Breast epithelium (tissue), 4 donors: ENCODE data around the gene NUDT13. TPM values are rescaled to one million over a fixed set of nuclear protein-coding genes. Genes with fewer than 3 reads are reported as not detected.

Source experiments
- DNase-seq, 2 donors: peaks; one replicate each; pipeline ENCODE4 v3.0.0-alpha.2; 2019; ENCODE audit warnings: low spot score in 2 of 2
- H3K27ac ChIP-seq, 2 donors: fragments of 200-600 bp; sonication (generic) in 1 of 2; one replicate each; pipeline ENCODE4 v1.5.1; 2016 to 2019; ENCODE audit warnings: mild to moderate bottlenecking in 1 of 2
- H3K27me3 ChIP-seq, 2 donors: fragments of 200-600 bp; sonication (generic) in 1 of 2; one replicate each; pipeline versions ENCODE4 v1.5.1 to v1.6.0; 2017 to 2019; ENCODE audit warnings: control low read depth in 1 of 2, mild to moderate bottlenecking in 1 of 2
- H3K36me3 ChIP-seq: fragments of 200-600 bp; one replicate; pipeline ENCODE4 v1.5.1; 2019
- H3K4me1 ChIP-seq, 2 donors: fragments of 200-600 bp; sonication (generic); one replicate each; pipeline ENCODE4 v1.5.1; 2016 to 2019; ENCODE audit warnings: control low read depth in 1 of 2
- H3K4me3 ChIP-seq, 3 donors: fragments of 200-600 bp; sonication (generic); 1 replicate in 2 of 3; 2 replicates in 1 of 3; pipeline ENCODE4 v1.5.1; 2016 to 2019; ENCODE audit warnings: mild to moderate bottlenecking in 3 of 3, moderate library complexity in 2 of 3
- H3K9me3 ChIP-seq, 2 donors: fragments of 200-600 bp; sonication (generic) in 1 of 2; one replicate each; pipeline ENCODE4 v1.5.1; 2016 to 2019; ENCODE audit warnings: control low read depth in 1 of 2
- POLR2A ChIP-seq: fragments of 450-650 bp; IDR thresholded peaks from one replicate; pipeline ENCODE4 v1.6.1; 2016; ENCODE audit warnings: antibody characterized with exemption, mild to moderate bottlenecking, moderate library complexity
- POLR2AphosphoS5 ChIP-seq, 3 donors: sonication (generic); formaldehyde crosslinking; IDR thresholded peaks; one replicate each; pipeline ENCODE4 v1.6.1; 2017; ENCODE audit warnings: antibody characterized with exemption in 3 of 3
- intact Hi-C: fragments of 100-400 bp; cut with DNase I; formaldehyde crosslinking; loops from one replicate; pipeline ENCODE4 v1.15.1; 2023; ENCODE audit warnings: low total_unique reads
- total RNA-seq, 3 donors: library from RNA; depleted of rRNA; stranded (reverse); fragments of >200 nt; gene quantifications; one replicate each; pipeline ENCODE4 v1.1.0, GENCODE V29; 2016
- TF ChIP-seq, protein P1 (sequence below), 3 donors: fragments of 450-650 bp; IDR thresholded peaks; one replicate each; pipeline ENCODE4 v1.5.1; 2016 to 2017; ENCODE audit warnings: antibody characterized with exemption in 3 of 3, mild to moderate bottlenecking in 3 of 3, moderate library complexity in 3 of 3

Gene NUDT13
- total RNA-seq, 3 donors from 2014 or later: 1.9 to 4.2 (median 2.6) TPM

DNA sequence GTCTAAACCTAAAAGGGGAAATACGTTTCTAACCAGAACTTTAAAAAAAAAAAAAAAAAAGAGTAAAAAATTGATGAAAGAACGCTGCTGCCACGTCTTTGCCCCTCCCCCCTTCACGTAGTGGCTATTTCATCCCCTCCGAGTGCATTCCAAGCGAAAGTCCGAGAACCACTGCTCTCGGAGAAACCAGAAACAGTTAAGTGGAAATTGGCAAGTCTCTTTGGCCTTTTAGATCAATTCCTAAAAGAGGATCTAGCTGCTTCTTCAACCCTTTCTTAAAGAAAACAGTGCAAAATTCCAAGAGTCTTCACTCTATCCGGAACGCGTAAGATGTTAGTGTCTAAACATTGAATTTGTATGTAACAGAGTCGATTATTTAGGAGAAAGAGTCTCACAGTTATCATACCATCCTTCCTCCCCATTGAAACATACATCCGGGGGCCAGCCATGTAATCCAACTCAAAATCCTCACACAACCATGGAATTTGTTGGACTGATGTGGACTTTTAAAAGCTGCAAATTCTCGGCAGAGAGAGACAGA lies 14.7 kb upstream of the NUDT13 start:
- H3K9me3 ChIP-seq: no peaks in the 10 kb centered on the region
- intact Hi-C loops: no loop called here
- peak overlapping the region; percentile 66 to 83 (median 76) for H3K4me3 ChIP-seq
- peak overlapping the region; percentile 95 to 96 for H3K27ac ChIP-seq
- H3K4me1 ChIP-seq: peaks cover 0 to 9% of the 10 kb centered on the region in 2 donors
- H3K27me3 ChIP-seq: no peaks in the 10 kb centered on the region
- no peak for DNase-seq
- no peak for TF ChIP-seq POLR2AphosphoS5 (IDR thresholded peaks at IDR 0.05)
- TF ChIP-seq, protein P1, sequence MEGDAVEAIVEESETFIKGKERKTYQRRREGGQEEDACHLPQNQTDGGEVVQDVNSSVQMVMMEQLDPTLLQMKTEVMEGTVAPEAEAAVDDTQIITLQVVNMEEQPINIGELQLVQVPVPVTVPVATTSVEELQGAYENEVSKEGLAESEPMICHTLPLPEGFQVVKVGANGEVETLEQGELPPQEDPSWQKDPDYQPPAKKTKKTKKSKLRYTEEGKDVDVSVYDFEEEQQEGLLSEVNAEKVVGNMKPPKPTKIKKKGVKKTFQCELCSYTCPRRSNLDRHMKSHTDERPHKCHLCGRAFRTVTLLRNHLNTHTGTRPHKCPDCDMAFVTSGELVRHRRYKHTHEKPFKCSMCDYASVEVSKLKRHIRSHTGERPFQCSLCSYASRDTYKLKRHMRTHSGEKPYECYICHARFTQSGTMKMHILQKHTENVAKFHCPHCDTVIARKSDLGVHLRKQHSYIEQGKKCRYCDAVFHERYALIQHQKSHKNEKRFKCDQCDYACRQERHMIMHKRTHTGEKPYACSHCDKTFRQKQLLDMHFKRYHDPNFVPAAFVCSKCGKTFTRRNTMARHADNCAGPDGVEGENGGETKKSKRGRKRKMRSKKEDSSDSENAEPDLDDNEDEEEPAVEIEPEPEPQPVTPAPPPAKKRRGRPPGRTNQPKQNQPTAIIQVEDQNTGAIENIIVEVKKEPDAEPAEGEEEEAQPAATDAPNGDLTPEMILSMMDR (IDR thresholded peaks at IDR 0.05): no peak
- no peak for TF ChIP-seq POLR2A
- H3K36me3 ChIP-seq: no peaks in the 10 kb centered on the region

DNA sequence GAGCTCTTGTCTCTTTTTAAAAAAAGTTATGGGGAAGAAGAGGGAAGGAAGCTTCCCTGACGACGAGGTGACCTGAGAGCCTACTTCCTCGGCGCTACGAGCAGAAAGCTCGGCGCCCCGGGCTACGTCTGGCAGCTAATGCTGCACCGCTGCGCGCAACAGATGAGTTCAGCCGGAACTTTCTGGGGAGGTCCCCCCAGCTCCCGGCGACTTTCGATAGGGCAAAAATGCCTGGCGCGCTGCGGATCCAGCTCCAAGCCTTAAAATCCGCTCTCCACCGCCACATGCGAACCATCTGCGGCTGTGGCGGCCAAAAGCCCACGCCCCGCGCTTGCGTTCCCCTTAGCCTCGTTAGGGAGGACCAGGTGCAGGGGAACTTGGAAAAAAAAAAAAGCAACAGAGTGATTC lies 14.2 kb upstream of the NUDT13 start:
- DNase-seq: peak; percentile 58 to 71

DNA sequence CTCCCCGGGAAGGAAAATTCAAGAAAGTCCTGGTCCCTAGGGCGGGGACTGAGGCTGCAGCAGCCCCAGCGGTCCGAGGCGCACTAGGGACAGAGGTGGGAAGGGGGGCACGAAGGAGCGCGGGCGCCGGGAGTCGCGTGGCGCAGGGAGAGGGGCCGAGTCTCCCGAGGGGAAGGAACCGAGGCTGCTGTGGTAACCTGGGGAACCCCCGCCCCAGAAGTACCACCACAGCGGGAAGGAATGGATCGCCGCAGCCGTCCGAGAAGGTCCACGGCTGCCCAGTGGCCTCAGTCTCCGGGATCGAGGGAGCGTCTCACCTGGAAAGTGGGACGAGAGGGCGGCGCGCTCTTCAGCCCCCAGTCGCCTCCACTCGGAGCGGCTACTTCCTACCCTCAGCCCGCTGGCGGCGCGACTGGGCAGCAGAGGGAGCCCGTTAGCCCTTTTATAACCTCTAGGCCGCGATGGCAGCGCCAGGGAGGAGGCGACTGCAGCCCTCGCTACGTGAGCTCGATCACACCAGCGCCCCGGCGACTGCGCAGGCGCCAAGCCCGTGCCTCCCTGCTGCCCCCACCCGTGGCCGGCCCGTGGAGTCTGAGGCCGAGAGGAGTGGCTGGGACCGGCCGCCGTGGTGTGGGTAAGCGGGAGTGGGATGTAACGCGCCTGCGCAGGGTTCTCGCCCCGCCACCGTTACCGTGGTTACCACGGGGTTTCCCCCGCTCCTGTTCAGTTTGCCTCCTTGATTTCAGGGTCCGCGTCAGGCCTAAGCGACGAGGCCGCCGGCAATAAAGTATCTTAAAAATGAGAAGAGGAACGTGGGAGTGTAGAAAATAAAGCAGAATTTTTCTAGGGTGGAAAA lies 13.6 kb upstream of the NUDT13 start, which contains the start of gene P4HA1:
P4HA1 (minus strand) TSS at position 418 of the 856 bp plus-strand sequence. CDS start 21,983 bp downstream, outside the sequence.
- H3K27ac ChIP-seq: peak within 1 kb of the TSS; percentile 95 to 96

More for the DNA sequence above, 14.2 kb upstream of the NUDT13 start:
- H3K9me3 ChIP-seq: no peaks in the 10 kb centered on the region
- H3K27ac ChIP-seq: peak overlapping the region; percentile 95 to 96
- peaks cover 0 to 9% of the 10 kb centered on the region in 2 donors for H3K4me1 ChIP-seq
- H3K27me3 ChIP-seq: no peaks in the 10 kb centered on the region
- H3K4me3 ChIP-seq: peak overlapping the region; percentile 66 to 83 (median 76)
- H3K36me3 ChIP-seq: no peaks in the 10 kb centered on the region
- intact Hi-C loops: no loop called here
- TF ChIP-seq POLR2AphosphoS5 (IDR thresholded peaks at IDR 0.05) (peak in 1 of 3 donors; percentile 8), POLR2A (no peak)
- TF ChIP-seq, protein P1 (IDR thresholded peaks at IDR 0.05): no peak

DNA sequence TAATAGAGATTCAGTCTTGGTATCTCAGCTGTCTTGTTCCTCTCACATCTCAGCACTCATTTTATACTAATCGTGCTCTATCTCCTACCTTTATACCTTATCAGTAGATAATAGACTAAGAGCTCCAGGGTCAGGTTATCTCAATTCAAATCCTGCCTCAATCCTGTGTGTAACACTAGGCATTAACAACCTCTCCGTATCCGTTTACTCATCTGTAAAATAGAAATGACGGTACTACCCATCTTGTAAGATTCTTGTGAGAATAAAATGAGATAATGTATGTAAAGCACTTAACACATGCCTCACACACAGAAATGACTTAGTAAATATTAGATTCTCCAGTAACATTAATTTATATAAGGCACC lies 13.0 kb upstream of the NUDT13 start:
- TF ChIP-seq POLR2A (no peak), POLR2AphosphoS5 (IDR thresholded peaks at IDR 0.05) (no peak)
- TF ChIP-seq, protein P1 (IDR thresholded peaks at IDR 0.05): no peak
- H3K4me1 ChIP-seq: peaks cover 0 to 9% of the 10 kb centered on the region in 2 donors
- no peaks in the 10 kb centered on the region for H3K27me3 ChIP-seq
- H3K36me3 ChIP-seq: no peaks in the 10 kb centered on the region
- DNase-seq: no peak
- H3K9me3 ChIP-seq: no peaks in the 10 kb centered on the region
- peak overlapping the region; percentile 95 to 96 for H3K27ac ChIP-seq
- intact Hi-C loops: no loop called here
- H3K4me3 ChIP-seq: peak overlapping the region; percentile 66 to 83 (median 76)

More for the DNA sequence above, 13.6 kb upstream of the NUDT13 start, which contains the start of gene P4HA1:
- Histone ChIP-seq H3K36me3 (no peaks in the 10 kb centered on the region), H3K27me3 (no peaks in the 10 kb centered on the region), H3K4me3 (peak within 1 kb of the TSS; percentile 66 to 83 (median 76)), H3K9me3 (no peaks in the 10 kb centered on the region), H3K4me1 (peaks cover 0 to 9% of the 10 kb centered on the region in 2 donors)
- DNase-seq: peak; percentile 98
- intact Hi-C loops: no loop called here
- TF ChIP-seq POLR2AphosphoS5 (IDR thresholded peaks at IDR 0.05) (peak; percentile 96 to 99 (median 98)), POLR2A (peak; percentile 90)
- TF ChIP-seq, protein P1 (IDR thresholded peaks at IDR 0.05): peak; percentile 38 to 71 (median 61)

DNA sequence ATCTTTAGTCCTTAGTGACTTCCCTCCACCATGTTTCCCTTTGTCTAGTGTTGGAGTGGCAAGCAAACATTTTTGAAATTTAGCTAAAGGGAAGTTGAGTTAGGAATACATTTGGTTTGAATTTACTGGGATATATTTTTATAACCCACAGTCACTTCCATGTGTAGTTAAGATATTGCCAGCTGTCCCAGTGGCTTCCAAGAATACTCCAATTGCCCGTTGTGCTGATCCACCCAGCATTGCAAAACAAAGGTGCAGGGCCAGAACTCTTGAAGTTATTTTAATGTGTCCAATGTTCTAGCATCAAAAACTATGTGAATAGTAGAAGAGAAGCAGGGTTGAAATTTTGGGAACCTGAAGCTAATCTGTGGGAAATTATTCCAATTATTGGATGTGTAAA lies 11.1 kb upstream of the NUDT13 start:
- no peaks in the 10 kb centered on the region for H3K27me3 ChIP-seq
- H3K4me1 ChIP-seq: peaks cover 0 to 6% of the 10 kb centered on the region in 2 donors
- intact Hi-C loops: no loop called here
- no peak overlapping the region for H3K27ac ChIP-seq
- no peak overlapping the region for H3K4me3 ChIP-seq
- TF ChIP-seq POLR2AphosphoS5 (IDR thresholded peaks at IDR 0.05): no peak
- TF ChIP-seq, protein P1 (IDR thresholded peaks at IDR 0.05): no peak
- TF ChIP-seq POLR2A: no peak
- no peak for DNase-seq
- no peaks in the 10 kb centered on the region for H3K9me3 ChIP-seq
- no peaks in the 10 kb centered on the region for H3K36me3 ChIP-seq
